ENCODE measurements around the gene NINL.

NINL gene

GRCh38 chr20:25460566-25461280 lies 124.6 kb downstream of the NINL start:
- DNase-seq: no peak

- no peak for DNase-seq
Measured at GRCh38 chr20:25459916-25460535, 125.3 kb downstream of the NINL start.

GRCh38 chr20:25459111-25459830 lies 126.1 kb downstream of the NINL start:
- no peak for DNase-seq

- DNase-seq: no peak
Measured at GRCh38 chr20:25457886-25458680, 127.2 kb downstream of the NINL start.

- DNase-seq: no peak
Measured at GRCh38 chr20:25454153-25454900, 131.0 kb downstream of the NINL start.

GRCh38 chr20:25453035-25453810 lies 132.1 kb downstream of the NINL start:
- DNase-seq: no peak

- DNase-seq: no peak
Measured at GRCh38 chr20:25452333-25452732, 133.0 kb downstream of the NINL start.

GRCh38 chr20:25447671-25448070 lies 137.7 kb downstream of the NINL start:
- no peak for DNase-seq

- no peak for DNase-seq
Measured at GRCh38 chr20:25444556-25444955, 140.8 kb downstream of the NINL start.

- DNase-seq: no peak
Measured at GRCh38 chr20:25439328-25439727, 146.0 kb downstream of the NINL start.

GRCh38 chr20:25437153-25437581 lies 148.2 kb downstream of the NINL start:
- no peak for DNase-seq

GRCh38 chr20:25424536-25424935 lies 160.8 kb downstream of the NINL start:
- DNase-seq: no peak

- no peak for DNase-seq
Measured at GRCh38 chr20:25422032-25422431, 163.3 kb downstream of the NINL start.

GRCh38 chr20:25421102-25421501 lies 164.2 kb downstream of the NINL start:
- DNase-seq: no peak

- DNase-seq: no peak
Measured at GRCh38 chr20:25418776-25419175, 166.6 kb downstream of the NINL start.

GRCh38 chr20:25408890-25409289 lies 176.4 kb downstream of the NINL start:
- DNase-seq: no peak

- DNase-seq: no peak
Measured at GRCh38 chr20:25408170-25408547, 177.2 kb downstream of the NINL start.

- peak; percentile 82 for DNase-seq
Measured at GRCh38 chr20:25407311-25408169, 177.8 kb downstream of the NINL start, which contains the start of gene GINS1. Gene GINS1 (plus strand): TSS chr20:25407673. CDS start chr20:25407821, 148 bp downstream.

Data from activated naive CD4-positive, alpha-beta T cell treated with anti-CD3 and anti-CD28 coated beads, Interleukin-2, amount 50 U/mL, for 16 hours (primary cell).